GM12878 (cell line): ENCODE results near the gene DAAM1. TPM values are rescaled to one million over a fixed set of nuclear protein-coding genes. Genes with fewer than 3 reads are reported as not detected.
A peak's percentile ranks its signal among the peaks of the same experiment; 100 is the strongest.

Experiments
- ATF7 ChIP-seq: fragments of 450-650 bp; IDR thresholded peaks from 2 replicates; pipeline ENCODE4 v1.6.1; 2016; ENCODE audit warnings: low read depth, mild to moderate bottlenecking
- CHD1 ChIP-seq: IDR thresholded peaks from 2 replicates; pipeline ENCODE4 v1.6.1; 2012; ENCODE audit warnings: low read depth, low read length, improper control_type of control experiment
- CREB1 ChIP-seq: IDR thresholded peaks from 2 replicates; pipeline ENCODE4 v1.6.1; 2012; ENCODE audit warnings: low read depth, mild to moderate bottlenecking, inconsistent platforms
- DPF2 ChIP-seq: fragments of 450-650 bp; IDR thresholded peaks from 2 replicates; pipeline ENCODE4 v1.6.1; 2017; ENCODE audit warnings: mild to moderate bottlenecking
- EED ChIP-seq: sonication (generic); IDR thresholded peaks from 2 replicates; pipeline ENCODE4 v1.6.1; 2016; ENCODE audit warnings: antibody characterized with exemption, low read depth
- EGR1 ChIP-seq, 2 experiments: IDR thresholded peaks; 1 replicate in 1 of 2; 2 replicates in 1 of 2; pipeline ENCODE4 v1.6.1; 2011 to 2012; ENCODE audit warnings: low read depth in 2 of 2, low read length in 2 of 2, borderline replicate concordance in 1 of 2, mild to moderate bottlenecking in 1 of 2, moderate library complexity in 1 of 2
- FOXM1 ChIP-seq: IDR thresholded peaks from 2 replicates; pipeline ENCODE4 v1.6.1; 2012; ENCODE audit warnings: low read depth, mild to moderate bottlenecking, inconsistent platforms, low read length, moderate library complexity
- HCFC1 ChIP-seq: fragments of 150-350 bp; IDR thresholded peaks from 2 replicates; pipeline ENCODE4 v1.6.1; 2014; ENCODE audit warnings: low read length
- HDGF ChIP-seq: fragments of 450-650 bp; IDR thresholded peaks from 2 replicates; pipeline ENCODE4 v1.6.1; 2016; ENCODE audit warnings: antibody characterized with exemption
- IKZF1 ChIP-seq: fragments of 450-650 bp; conservative IDR thresholded peaks from 2 replicates; pipeline ENCODE4 v1.6.1; 2017; ENCODE audit warnings: antibody characterized with exemption, mild to moderate bottlenecking
- IRF4 ChIP-seq: IDR thresholded peaks from 2 replicates; pipeline ENCODE4 v1.6.1; 2011; ENCODE audit warnings: low read depth, low read length
- MXI1 ChIP-seq: fragments of 150-350 bp; IDR thresholded peaks from 2 replicates; pipeline ENCODE4 v1.6.1; 2011; ENCODE audit warnings: low read depth, mild to moderate bottlenecking, inconsistent platforms, low read length, improper control_type of control experiment
- MYC ChIP-seq: IDR thresholded peaks from 2 replicates; pipeline ENCODE4 v1.6.1; 2011; ENCODE audit warnings: mild to moderate bottlenecking, low read length, moderate library complexity, inconsistent platforms; ENCODE audit not compliant: insufficient read depth, insufficient replicate concordance, insufficient read length, severe bottlenecking
- NFXL1 ChIP-seq: fragments of 450-650 bp; IDR thresholded peaks from 2 replicates; pipeline ENCODE4 v1.6.1; 2017; ENCODE audit warnings: antibody characterized with exemption, mild to moderate bottlenecking, borderline replicate concordance
- NFYA ChIP-seq: IDR thresholded peaks from 2 replicates; pipeline ENCODE4 v1.6.1; 2011; ENCODE audit warnings: low read depth, mild to moderate bottlenecking, low read length, improper control_type of control experiment, borderline replicate concordance
- NFYB ChIP-seq: IDR thresholded peaks from 2 replicates; pipeline ENCODE4 v1.6.1; 2011; ENCODE audit warnings: low read depth, mild to moderate bottlenecking, low read length, improper control_type of control experiment, moderate library complexity; ENCODE audit not compliant: insufficient read depth
- NR2F1 ChIP-seq: fragments of 450-650 bp; conservative IDR thresholded peaks from 2 replicates; pipeline ENCODE4 v1.6.1; 2017; ENCODE audit warnings: mild to moderate bottlenecking
- NRF1 ChIP-seq: conservative IDR thresholded peaks from 2 replicates; pipeline ENCODE4 v1.6.1; 2011; ENCODE audit warnings: mild to moderate bottlenecking, low read depth, low read length, improper control_type of control experiment
- POLR2AphosphoS5 ChIP-seq: IDR thresholded peaks from 2 replicates; pipeline ENCODE4 v1.6.1; 2011; ENCODE audit warnings: mild to moderate bottlenecking, low read length, inconsistent platforms
- RB1 ChIP-seq: fragments of 450-650 bp; formaldehyde crosslinking; IDR thresholded peaks from 2 replicates; pipeline ENCODE4 v1.6.1; 2017; ENCODE audit warnings: mild to moderate bottlenecking, borderline replicate concordance
- SIX5 ChIP-seq: IDR thresholded peaks from 2 replicates; pipeline ENCODE4 v1.6.1; 2011; ENCODE audit warnings: mild to moderate bottlenecking, low read depth, low read length, moderate library complexity; ENCODE audit not compliant: severe bottlenecking
- SP1 ChIP-seq: IDR thresholded peaks from one replicate; pipeline ENCODE4 v1.6.1; 2011; ENCODE audit warnings: low read depth, low read length
- TAF1 ChIP-seq: IDR thresholded peaks from 2 replicates; pipeline ENCODE4 v1.6.1; 2011; ENCODE audit warnings: mild to moderate bottlenecking, low read depth, low read length, borderline replicate concordance
- TCF12 ChIP-seq: IDR thresholded peaks from 2 replicates; pipeline ENCODE4 v1.6.1; 2011; ENCODE audit warnings: low read depth, mild to moderate bottlenecking, low read length
- YY1 ChIP-seq: IDR thresholded peaks from 2 replicates; pipeline ENCODE4 v1.6.1; 2011; ENCODE audit warnings: low read depth, mild to moderate bottlenecking, low read length
- ZBED1 ChIP-seq: IDR thresholded peaks from 2 replicates; pipeline ENCODE4 v1.6.1; 2016; ENCODE audit warnings: borderline replicate concordance
- ZNF217 ChIP-seq: fragments of 450-650 bp; IDR thresholded peaks from 2 replicates; pipeline ENCODE4 v1.6.1; 2017; ENCODE audit warnings: antibody characterized with exemption, mild to moderate bottlenecking
- polyA plus RNA-seq, 11 experiments: library from polyadenylated mRNA; depleted of rRNA in 4 of 11; unstranded in 6 of 11; stranded (reverse) in 5 of 11; fragments of >200 nt; fragmentation: Nextera tagmentation in 4 of 11; fragmentation: Illumina TruSeq in 1 of 11; extraction: Ambion mirVana in 4 of 11; extraction: Trizol in 1 of 11; gene quantifications; 1 replicate in 1 of 11; 2 replicates in 10 of 11; pipeline versions ENCODE4 v1.2.1 to v1.2.3, GENCODE V29; 2011 to 2016; ENCODE audit warnings: inconsistent platforms in 2 of 11, missing spikeins in 2 of 11, low read depth in 1 of 11
- total RNA-seq, 4 experiments: library from RNA; depleted of rRNA in 3 of 4; stranded (reverse); fragments of >200 nt in 3 of 4; fragmentation: Illumina TruSeq in 1 of 4; extraction: Trizol in 1 of 4; gene quantifications; 2 replicates each; pipeline versions ENCODE4 v1.2.1 to v1.2.3, GENCODE V29; 2013 to 2021
- TF ChIP-seq, protein P1 (sequence below): IDR thresholded peaks from 2 replicates; pipeline ENCODE4 v1.6.1; 2011; ENCODE audit warnings: borderline replicate concordance, low read depth, mild to moderate bottlenecking, moderate library complexity, mixed read lengths, low read length; ENCODE audit not compliant: insufficient read depth; ENCODE audit errors: extremely low read length
- TF ChIP-seq, protein P2 (sequence below): IDR thresholded peaks from 2 replicates; pipeline ENCODE4 v1.6.1; 2012; ENCODE audit warnings: low read length, inconsistent platforms
- TF ChIP-seq, protein P3 (sequence below): IDR thresholded peaks from 2 replicates; pipeline ENCODE4 v1.6.1; 2011; ENCODE audit warnings: borderline replicate concordance, low read depth, mild to moderate bottlenecking, moderate library complexity, low read length; ENCODE audit not compliant: insufficient read depth, poor library complexity, severe bottlenecking

The DAAM1 gene
- total and polyA plus RNA-seq, 10 of the 15 experiments (the other 5 are each of a cell fraction or from before 2014, with no cell fraction given), result 13.8 to 32.4 (median 24.2) TPM

DNA sequence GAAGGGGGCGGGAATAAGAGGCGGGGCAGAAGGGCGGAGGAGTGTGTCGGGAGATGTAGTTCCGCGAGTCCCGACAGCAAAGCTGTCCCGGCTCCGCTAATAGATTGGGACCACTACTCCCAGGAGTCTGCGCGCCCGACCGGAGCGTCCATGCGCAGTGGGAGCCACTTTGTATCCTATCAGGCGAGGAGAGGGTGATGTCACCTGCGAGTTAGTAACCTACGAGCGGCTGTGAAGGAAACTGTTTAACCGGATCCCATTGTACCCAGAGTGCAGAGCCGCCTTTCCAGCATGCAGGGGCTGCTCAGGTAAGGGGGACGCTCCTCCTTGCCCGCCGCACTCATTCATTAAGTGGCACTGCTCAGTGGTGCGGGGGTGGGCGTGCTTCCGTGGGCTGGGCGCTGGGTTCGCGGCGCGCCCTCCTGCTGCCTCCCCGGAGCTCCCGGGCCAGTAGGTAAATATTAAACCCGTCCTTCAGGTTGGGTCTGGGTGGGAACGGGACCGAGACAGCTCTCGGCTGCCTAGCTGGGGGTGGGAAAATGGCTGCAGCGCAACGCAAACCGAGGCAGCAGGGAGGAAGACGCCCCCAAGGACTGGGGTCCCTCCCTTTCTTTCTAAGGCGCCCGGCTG lies at the start of gene DAAM1 (continued):
- TF ChIP-seq NFYB (peak; percentile 69; the same call in 1 of the 2 replicates), ZBED1 (no peak), CHD1 (0 out of 2 replicates have a peak, but pooled peaks have one; percentile 20), NR2F1 (no peak), TAF1 (peak; percentile 38; the same call in 1 of the 2 replicates), TCF12 (0 out of 2 replicates have a peak, but pooled peaks have one; percentile 2), NRF1 (peak; percentile 89), IKZF1 (peak; percentile 57; the same call in 1 of the 2 replicates), MXI1 (peak; percentile 73), NFYA (no peak), ZNF217 (no peak), ATF7 (peak; percentile 96), NFXL1 (no peak), CREB1 (peak; percentile 70; the same call in 1 of the 2 replicates), FOXM1 (no peak), RB1 (peak; percentile 48; the same call in 1 of the 2 replicates), HCFC1 (peak; percentile 93), EGR1 (IDR thresholded peaks at IDR 0.05; ENCODE audit: borderline replicate concordance in 1 of 2, low read depth in 2 of 2, low read length in 2 of 2) (peak in 1 of 2 experiments; percentile 72; a peak in 1 of 3 replicates), MYC (no peak), EED (no peak), POLR2AphosphoS5 (peak; percentile 79), SIX5 (peak; percentile 86), SP1 (peak; percentile 76), IRF4 (no peak), YY1 (peak; percentile 66), DPF2 (peak; percentile 54), HDGF (peak; percentile 67; the same call in 1 of the 2 replicates)
- TF ChIP-seq, protein P1, sequence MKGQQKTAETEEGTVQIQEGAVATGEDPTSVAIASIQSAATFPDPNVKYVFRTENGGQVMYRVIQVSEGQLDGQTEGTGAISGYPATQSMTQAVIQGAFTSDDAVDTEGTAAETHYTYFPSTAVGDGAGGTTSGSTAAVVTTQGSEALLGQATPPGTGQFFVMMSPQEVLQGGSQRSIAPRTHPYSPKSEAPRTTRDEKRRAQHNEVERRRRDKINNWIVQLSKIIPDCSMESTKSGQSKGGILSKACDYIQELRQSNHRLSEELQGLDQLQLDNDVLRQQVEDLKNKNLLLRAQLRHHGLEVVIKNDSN, result no peak
- TF ChIP-seq, protein P2, sequence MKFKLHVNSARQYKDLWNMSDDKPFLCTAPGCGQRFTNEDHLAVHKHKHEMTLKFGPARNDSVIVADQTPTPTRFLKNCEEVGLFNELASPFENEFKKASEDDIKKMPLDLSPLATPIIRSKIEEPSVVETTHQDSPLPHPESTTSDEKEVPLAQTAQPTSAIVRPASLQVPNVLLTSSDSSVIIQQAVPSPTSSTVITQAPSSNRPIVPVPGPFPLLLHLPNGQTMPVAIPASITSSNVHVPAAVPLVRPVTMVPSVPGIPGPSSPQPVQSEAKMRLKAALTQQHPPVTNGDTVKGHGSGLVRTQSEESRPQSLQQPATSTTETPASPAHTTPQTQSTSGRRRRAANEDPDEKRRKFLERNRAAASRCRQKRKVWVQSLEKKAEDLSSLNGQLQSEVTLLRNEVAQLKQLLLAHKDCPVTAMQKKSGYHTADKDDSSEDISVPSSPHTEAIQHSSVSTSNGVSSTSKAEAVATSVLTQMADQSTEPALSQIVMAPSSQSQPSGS, result peak; percentile 83
- TF ChIP-seq, protein P3, sequence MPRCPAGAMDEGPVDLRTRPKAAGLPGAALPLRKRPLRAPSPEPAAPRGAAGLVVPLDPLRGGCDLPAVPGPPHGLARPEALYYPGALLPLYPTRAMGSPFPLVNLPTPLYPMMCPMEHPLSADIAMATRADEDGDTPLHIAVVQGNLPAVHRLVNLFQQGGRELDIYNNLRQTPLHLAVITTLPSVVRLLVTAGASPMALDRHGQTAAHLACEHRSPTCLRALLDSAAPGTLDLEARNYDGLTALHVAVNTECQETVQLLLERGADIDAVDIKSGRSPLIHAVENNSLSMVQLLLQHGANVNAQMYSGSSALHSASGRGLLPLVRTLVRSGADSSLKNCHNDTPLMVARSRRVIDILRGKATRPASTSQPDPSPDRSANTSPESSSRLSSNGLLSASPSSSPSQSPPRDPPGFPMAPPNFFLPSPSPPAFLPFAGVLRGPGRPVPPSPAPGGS, result no peak
- TF ChIP-seq, all 136 proteins: peak for 23
